Stromal cell of bone marrow (primary cell): ENCODE results near the gene HAS3.

Experiments
- DNase-seq: peaks from one replicate; pipeline ENCODE4 v3.0.0-alpha.2; 2012; ENCODE audit warnings: low read depth

Gene HAS3

DNA sequence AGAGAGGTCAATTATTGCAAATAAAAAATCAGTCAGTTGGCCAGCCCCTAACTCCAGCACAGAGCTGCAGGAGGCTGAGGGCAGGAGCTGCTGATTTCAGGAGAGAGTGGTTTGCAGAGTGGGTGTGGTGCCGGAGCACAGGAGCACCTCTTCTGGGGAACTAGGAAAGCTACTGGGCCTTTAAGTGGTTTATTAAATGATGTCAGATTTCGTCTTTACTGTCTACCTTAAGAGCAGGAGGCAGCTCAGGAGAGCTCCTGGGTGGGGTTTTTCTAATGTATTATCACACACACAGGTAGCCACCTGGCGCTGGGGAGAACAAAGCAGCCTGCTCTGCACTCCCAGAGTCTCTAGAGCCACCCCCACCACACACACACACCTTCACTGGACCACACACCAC, 11.5 kb upstream of the HAS3 start:
- DNase-seq = no peak

GRCh38 chr16:69094501-69094900, 11.0 kb upstream of the HAS3 start:
- DNase-seq = no peak

- DNase-seq = no peak
Measured at GRCh38 chr16:69095193-69095592, 10.3 kb upstream of the HAS3 start.

GRCh38 chr16:69100071-69100691, 5.3 kb upstream of the HAS3 start:
- DNase-seq = no peak

DNA sequence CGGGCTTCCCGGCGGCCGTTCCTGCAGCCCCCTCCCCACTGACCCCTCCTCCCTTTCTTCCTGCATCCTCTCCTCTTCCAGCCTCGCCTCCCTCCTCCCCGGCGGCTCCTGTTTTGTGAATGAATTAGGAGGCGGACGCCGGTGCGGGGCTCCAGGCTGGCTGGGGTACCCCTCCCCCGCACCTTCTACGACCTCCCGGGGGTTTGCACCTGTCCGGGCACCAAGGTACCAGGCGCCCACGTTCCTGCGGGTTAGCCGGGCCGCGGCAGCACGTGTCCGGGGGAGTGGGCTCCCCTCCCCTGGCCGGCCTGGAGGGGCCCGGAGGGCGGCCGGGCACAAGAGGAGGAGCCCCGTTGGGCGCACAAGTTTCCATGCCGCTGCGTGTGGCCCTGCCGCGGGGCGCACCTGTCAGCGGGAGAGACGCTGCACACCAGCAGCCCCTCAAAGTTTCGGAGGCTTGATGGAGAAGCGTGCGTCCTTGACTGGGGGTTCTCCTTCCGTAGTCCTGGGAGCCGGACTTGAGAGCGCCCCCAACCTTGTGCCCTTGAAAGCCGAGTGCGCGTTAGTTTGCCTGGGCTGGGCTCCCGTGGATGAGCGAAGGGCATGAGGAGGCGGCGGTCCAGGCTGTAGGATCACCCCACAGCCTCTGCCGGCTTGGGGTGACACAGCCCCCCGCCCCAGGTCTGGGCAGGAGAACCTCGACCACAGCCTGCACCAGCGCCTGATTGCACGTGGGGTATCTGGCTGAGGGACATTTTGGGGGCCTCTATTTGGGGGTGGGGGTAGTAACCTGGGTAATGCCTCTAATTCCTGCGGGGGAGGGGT, 1.2 kb downstream of the HAS3 start:
- no peak for DNase-seq

- DNase-seq = no peak
Measured at GRCh38 chr16:69107316-69107962, 2.0 kb downstream of the HAS3 start.

- no peak for DNase-seq
Measured at GRCh38 chr16:69108064-69108904, 2.8 kb downstream of the HAS3 start.

- no peak for DNase-seq
Measured at GRCh38 chr16:69108905-69109252, 3.4 kb downstream of the HAS3 start.

DNA sequence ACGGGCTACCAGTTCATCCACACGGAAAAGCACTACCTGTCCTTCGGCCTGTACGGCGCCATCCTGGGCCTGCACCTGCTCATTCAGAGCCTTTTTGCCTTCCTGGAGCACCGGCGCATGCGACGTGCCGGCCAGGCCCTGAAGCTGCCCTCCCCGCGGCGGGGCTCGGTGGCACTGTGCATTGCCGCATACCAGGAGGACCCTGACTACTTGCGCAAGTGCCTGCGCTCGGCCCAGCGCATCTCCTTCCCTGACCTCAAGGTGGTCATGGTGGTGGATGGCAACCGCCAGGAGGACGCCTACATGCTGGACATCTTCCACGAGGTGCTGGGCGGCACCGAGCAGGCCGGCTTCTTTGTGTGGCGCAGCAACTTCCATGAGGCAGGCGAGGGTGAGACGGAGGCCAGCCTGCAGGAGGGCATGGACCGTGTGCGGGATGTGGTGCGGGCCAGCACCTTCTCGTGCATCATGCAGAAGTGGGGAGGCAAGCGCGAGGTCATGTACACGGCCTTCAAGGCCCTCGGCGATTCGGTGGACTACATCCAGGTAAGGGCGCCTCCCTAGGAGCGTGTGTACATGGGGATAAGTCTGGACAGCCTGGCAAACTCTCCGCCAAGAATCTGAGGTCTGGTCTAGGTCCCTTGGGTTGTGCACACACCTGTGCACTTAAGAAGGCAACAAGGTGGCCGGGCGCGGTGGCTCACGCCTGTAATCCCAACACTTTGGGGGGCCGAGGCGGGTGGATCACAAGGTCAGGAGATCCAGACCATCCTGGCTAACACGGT, 4.2 kb downstream of the HAS3 start:
- DNase-seq = no peak

GRCh38 chr16:69110406-69110805, 5.0 kb downstream of the HAS3 start:
- no peak for DNase-seq

- no peak for DNase-seq
Measured at GRCh38 chr16:69111216-69111875, 5.9 kb downstream of the HAS3 start.

- no peak for DNase-seq
Measured at GRCh38 chr16:69111876-69112230, 6.4 kb downstream of the HAS3 start.

DNA sequence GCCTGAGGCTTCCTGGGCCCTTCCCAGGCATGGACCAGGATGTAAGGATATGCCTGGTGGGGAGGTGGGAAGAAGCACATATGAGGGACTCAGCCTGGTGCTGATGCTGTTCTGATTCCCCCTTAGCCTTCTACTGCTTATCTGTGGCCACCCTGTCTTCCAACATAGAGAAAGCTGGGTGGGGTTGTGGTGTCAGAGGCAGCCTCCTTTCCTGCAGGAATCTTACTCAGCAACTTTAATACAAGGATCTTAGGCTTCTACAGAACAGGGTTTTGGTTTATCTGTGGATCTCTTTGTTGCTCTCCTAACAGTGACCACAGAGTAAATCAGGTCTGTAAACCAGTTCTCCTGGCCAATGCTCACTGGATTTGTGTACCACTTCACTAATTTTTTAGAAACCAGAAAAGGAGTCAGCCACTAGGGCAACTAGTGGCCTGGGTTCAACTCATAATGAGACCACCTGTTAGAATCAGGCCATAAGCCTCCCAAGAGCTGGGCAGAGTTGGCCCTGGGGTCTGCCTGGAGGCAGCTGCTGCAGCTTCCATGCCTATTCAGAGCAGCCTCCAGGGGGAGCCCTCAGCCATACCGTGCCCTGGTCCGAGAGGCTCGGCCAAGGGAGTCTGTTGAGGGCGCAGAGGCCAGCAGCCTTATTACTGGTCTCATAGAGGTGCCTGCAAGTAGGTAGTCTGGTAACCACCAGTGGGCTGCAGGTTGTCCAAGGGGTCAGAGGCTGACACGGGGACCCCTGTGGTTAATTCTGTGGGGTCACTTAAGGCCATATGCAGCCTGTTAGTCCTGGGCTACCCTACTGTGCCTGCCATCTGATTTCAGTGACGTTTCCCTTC, 7.1 kb downstream of the HAS3 start:
- DNase-seq = no peak

DNA sequence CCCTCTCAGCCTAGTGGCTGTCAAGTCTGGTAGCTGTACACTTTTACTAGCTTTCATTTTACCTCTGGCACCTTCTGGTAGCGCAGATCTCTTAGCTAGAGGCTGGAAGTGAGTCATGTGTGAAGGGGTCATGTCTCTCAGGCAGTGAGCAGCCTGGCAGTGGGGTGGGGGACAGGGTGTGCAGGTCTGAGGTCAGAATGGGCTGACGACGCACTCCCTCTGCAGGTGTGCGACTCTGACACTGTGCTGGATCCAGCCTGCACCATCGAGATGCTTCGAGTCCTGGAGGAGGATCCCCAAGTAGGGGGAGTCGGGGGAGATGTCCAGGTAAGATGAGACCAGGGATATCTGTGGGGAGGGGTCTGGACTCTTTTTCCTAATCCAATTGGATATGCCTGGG, 7.8 kb downstream of the HAS3 start:
- DNase-seq = no peak

DNA sequence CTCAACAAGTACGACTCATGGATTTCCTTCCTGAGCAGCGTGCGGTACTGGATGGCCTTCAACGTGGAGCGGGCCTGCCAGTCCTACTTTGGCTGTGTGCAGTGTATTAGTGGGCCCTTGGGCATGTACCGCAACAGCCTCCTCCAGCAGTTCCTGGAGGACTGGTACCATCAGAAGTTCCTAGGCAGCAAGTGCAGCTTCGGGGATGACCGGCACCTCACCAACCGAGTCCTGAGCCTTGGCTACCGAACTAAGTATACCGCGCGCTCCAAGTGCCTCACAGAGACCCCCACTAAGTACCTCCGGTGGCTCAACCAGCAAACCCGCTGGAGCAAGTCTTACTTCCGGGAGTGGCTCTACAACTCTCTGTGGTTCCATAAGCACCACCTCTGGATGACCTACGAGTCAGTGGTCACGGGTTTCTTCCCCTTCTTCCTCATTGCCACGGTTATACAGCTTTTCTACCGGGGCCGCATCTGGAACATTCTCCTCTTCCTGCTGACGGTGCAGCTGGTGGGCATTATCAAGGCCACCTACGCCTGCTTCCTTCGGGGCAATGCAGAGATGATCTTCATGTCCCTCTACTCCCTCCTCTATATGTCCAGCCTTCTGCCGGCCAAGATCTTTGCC, 9.0 kb downstream of the HAS3 start:
- DNase-seq = no peak

- DNase-seq = no peak
Measured at GRCh38 chr16:69114976-69115355, 9.5 kb downstream of the HAS3 start.

- DNase-seq = no peak
Measured at GRCh38 chr16:69115361-69115760, 9.9 kb downstream of the HAS3 start.

DNA sequence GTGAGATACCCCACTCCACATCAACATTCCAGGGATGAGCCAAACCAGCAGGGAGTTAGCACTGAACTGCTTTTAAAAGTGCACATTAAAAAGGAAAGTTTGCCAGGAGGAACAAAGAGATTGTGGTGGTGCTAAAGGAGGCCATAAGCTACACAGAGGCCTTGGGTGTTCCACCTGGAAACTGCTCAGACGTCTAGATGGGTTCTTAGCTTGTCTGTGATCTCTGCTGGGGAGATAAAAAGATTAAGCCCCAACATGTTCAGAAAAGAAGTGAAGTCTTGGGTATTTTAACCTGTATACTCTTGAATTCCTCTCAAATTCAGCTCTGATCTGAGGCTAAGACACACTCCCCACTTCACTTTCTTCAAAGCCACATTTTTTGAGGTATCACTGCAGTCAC, 10.4 kb downstream of the HAS3 start:
- no peak for DNase-seq

- DNase-seq = no peak
Measured at GRCh38 chr16:69116256-69116875, 10.9 kb downstream of the HAS3 start.
